UCSD-AML1 (cell line): ENCODE data around the gene ARHGEF2.

Experiments
- DNase-seq: peaks from one replicate; lab custom pipeline; 2025; ENCODE audit not compliant: unreplicated experiment; lab: John Stamatoyannopoulos, UW

ARHGEF2 gene

DNA sequence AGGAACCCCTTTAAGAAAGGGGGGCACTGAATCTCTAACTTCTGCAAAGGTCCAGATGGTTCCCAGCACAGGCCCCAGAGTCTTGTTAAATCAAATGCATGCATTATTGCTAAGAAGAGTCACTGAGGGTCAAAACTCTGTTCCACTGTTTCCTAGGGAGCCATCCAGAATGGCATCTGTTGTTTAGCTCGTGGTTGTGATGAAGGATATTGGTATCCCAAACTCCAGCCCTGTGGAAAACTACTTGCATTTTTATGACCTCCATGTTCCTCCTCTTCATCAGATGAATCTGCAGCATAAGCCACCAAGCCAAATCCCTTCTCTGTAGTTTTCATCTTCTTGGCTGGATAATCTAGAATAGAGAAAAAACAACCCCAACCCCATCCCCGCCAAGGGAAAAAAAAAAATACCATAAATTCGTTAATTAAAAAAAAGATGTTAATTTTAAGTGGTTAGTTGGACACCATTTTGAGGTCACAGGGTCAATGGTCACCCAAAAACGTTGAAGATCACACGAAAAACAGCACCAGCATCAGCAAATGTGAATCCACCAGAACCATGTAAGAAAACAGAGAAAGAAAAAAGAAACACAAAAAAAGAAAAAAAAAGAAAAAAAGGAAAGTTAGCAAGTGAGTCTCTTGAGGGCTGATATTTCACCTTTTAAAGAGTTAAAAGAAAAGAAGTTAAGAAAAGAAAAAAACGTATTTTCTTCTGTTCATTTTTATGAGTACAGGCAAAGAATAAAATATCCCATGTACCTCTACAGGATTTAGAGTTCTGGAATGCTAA lies 64.2 kb downstream of the ARHGEF2 start:
- no peak for DNase-seq

GRCh38 chr1:155912056-155912536 lies 66.3 kb downstream of the ARHGEF2 start:
- DNase-seq: no peak

- DNase-seq: peak; percentile 91
These were observed 66.9 kb downstream of the ARHGEF2 start, which contains the start of gene RIT1 for GRCh38 chr1:155911156-155912055. RIT1 (minus strand) TSS chr1:155911349; CDS start chr1:155910761, 588 bp downstream.

DNA sequence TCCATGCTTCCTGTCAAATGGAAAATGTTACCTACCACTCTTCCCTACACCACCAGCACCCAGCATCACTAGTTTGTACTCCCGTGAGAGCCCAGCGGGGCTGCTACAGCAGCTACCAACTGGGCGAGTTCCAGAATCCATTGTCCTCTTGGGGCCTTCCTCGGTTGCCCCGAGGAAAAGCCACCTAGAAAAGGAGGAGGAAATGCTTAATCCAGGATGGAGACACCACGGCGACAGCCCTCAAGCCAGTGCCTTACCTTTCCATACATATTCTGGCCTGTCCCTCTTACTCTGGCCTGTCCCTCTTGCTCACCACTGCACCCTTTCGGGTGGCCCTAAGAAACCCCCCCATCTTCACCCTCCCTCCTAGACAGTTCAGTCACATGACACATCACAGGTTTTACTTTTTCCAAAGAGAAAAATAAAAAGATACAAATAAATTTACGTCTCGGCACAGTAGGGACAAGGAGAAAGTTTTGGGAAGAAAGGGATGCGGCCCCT lies 67.7 kb downstream of the ARHGEF2 start:
- DNase-seq: peak; percentile 41

- DNase-seq: peak; percentile 20
These were observed 68.5 kb downstream of the ARHGEF2 start for GRCh38 chr1:155909894-155910293.

GRCh38 chr1:155904261-155904660 lies 74.1 kb downstream of the ARHGEF2 start:
- DNase-seq: no peak

DNA sequence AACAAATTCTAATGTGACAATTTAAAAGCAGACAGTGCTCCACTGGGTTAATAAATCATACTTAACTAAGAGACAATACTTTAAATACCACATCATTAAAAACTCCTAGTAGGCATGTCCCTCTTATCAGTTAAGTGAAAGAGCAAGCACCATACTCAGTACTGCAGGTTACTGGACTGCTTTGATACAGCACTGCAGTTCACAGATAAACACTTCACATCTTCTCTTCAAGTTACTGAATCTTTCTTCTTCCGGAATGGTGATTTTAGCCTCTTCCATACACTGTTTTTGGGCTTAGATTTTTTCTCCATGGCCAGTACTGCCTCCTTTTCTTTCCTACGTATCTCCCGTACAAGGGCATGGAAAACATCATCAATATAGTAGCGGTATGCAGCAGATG lies 78.2 kb downstream of the ARHGEF2 start:
- no peak for DNase-seq

DNA sequence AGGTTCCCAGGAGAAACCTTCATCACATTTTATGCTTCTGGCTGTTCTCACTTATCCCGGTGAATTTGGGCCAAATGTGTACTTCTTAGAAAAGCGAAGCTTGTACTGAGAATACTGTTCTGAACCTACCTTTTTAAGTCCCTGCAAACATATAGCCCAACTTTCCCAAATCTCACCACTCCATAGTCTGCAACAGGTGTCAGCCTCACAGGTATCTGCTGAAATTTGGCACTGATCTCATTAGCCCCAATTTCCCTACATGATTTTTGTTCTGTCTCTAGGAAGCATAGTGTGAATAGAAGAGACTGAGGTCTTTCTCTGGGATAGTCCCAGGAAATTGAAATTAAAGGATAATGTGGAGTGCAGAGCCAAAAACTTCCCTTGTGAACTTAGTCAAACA lies 78.7 kb downstream of the ARHGEF2 start:
- DNase-seq: no peak

GRCh38 chr1:155898888-155899287 lies 79.5 kb downstream of the ARHGEF2 start:
- DNase-seq: no peak

GRCh38 chr1:155897746-155898145 lies 80.6 kb downstream of the ARHGEF2 start:
- DNase-seq: no peak
